Transverse colon (tissue), 4 donors: ENCODE data around the gene NHLRC4. TPM values are rescaled to one million over a fixed set of nuclear protein-coding genes. Genes with fewer than 3 reads are reported as not detected.

Experiments
- DNase-seq: peaks from one replicate; pipeline ENCODE4 v3.0.0-alpha.2; 2019
- H3K27ac ChIP-seq, 4 donors: fragments of 200-600 bp; sonication (generic); 2 replicates each; pipeline ENCODE4 v1.5.1; 2016 to 2018; ENCODE audit warnings: inconsistent platforms in 4 of 4
- H3K27me3 ChIP-seq: fragments of 200-600 bp; sonication (generic); 2 replicates; pipeline ENCODE4 v1.5.1; 2017; ENCODE audit warnings: inconsistent platforms
- H3K36me3 ChIP-seq, 4 donors: fragments of 200-600 bp; sonication (generic); 2 replicates each; pipeline ENCODE4 v1.5.1; 2017 to 2019; ENCODE audit warnings: inconsistent platforms in 4 of 4
- H3K4me1 ChIP-seq, 4 donors: fragments of 200-600 bp; sonication (generic); 2 replicates each; pipeline ENCODE4 v1.5.1; 2017 to 2020; ENCODE audit warnings: inconsistent platforms in 4 of 4
- H3K4me3 ChIP-seq, 4 donors: fragments of 200-600 bp; sonication (generic); 1 replicate in 1 of 4; 2 replicates in 3 of 4; pipeline versions ENCODE4 v1.5.1 to v1.6.1; 2017 to 2019; ENCODE audit warnings: inconsistent platforms in 4 of 4
- H3K9me3 ChIP-seq, 2 donors: fragments of 200-600 bp; sonication (generic); 2 replicates each; pipeline ENCODE4 v1.5.1; 2017 to 2019; ENCODE audit warnings: inconsistent platforms in 2 of 2
- EP300 ChIP-seq: sonication (generic); formaldehyde crosslinking; IDR thresholded peaks from one replicate; pipeline ENCODE4 v1.6.1; 2017; ENCODE audit warnings: antibody characterized with exemption, low read depth
- POLR2A ChIP-seq: fragments of 450-650 bp; IDR thresholded peaks from one replicate; pipeline ENCODE4 v1.6.1; 2016; ENCODE audit warnings: antibody characterized with exemption, mild to moderate bottlenecking, moderate library complexity
- POLR2AphosphoS5 ChIP-seq, 3 donors: sonication (generic); formaldehyde crosslinking; IDR thresholded peaks; one replicate each; pipeline ENCODE4 v1.6.1; 2016; ENCODE audit warnings: antibody characterized with exemption in 3 of 3
- WGBS, 2 donors: methylation state at CpG; one replicate each; pipeline ENCODE4 v1.1.5; 2018; ENCODE audit warnings: low coverage in 1 of 2; 5-methylcytosine and 5-hydroxymethylcytosine counted together
- in situ Hi-C, 4 donors: fragments of 200-750 bp; cut with MboI; loops; one replicate each; pipeline versions ENCODE4 v1.15.0 to v1.15.1; 2017; ENCODE audit warnings: low sequenced_read_pairs in 3 of 4, low pct_ligation_motif_present in 1 of 4, low pct_unique_long_range_greater_than_20kb in 1 of 4
- intact Hi-C: fragments of 100-400 bp; cut with DNase I; formaldehyde crosslinking; loops from one replicate; pipeline ENCODE4 v1.15.1; 2023; ENCODE audit warnings: low total_unique reads
- total RNA-seq, 4 donors: library from RNA; depleted of rRNA; stranded (reverse); fragments of >200 nt; gene quantifications; one replicate each; pipeline ENCODE4 v1.1.0, GENCODE V29; 2016
- TF ChIP-seq, protein P1 (sequence below), 5 experiments: fragments of 200-600 bp in 3 of 5; fragments of 450-650 bp in 2 of 5; sonication (generic) in 3 of 5; IDR thresholded peaks; 1 replicate in 2 of 5; 2 replicates in 3 of 5; pipeline ENCODE4 v1.5.1; 2016 to 2017; ENCODE audit warnings: antibody characterized with exemption in 5 of 5, inconsistent platforms in 3 of 5, mild to moderate bottlenecking in 2 of 5, moderate library complexity in 1 of 5

NHLRC4 gene
- total RNA-seq, 4 donors from 2014 or later: 0.55 to 0.75 (median 0.64) TPM; not detected in 1

DNA sequence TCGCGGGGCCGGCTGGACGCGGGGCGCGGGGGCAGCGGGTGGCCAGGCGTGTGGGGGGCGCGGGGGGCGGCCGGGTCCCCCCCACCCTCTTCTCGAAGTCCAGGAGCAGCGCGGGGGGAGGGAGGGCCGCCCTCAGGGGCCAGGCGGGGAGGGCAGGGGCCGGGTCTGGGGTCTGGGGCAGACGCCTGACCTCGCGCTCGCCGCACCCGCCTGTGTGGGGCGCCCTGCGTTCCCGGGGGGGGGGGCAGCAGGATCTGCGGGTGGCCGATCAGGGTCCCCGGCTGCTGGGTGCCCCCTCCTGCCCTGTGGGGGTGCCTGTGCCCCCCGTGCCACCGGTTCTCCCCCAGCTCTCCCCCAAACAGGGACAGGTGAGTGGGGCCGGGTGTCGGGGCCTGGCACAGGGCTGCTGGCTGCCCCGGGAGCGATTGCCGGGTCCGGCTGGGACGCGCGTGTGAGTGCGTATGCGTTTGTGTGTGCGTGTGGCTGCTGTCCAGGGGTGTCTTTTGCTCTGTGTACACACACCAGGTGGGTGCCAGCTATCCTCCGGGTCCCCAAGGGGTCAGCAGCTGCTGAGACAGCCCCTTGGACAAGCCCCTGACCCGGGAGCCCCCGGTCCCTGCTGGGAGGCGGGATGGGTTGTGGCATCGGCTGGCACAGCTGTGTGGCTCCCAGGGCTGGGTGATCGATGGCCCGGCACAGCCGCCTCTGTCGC is 5.9 kb upstream of the NHLRC4 start:
- Histone ChIP-seq H3K36me3 (no peaks in the 10 kb centered on the region), H3K4me3 (no peak overlapping the region), H3K27ac (no peak overlapping the region), H3K27me3 (peaks cover 92% of the 10 kb centered on the region), H3K9me3 (no peaks in the 10 kb centered on the region), H3K4me1 (peaks cover 4 to 13% (median 8%) of the 10 kb centered on the region in 4 donors)
- intact Hi-C loops (no loop called here), in situ Hi-C loops (no loop called here)
- 24% methylated on average over 25 of the region's 54 CpGs; no CpG with 5 or more reads in 1 of the 2 donors for WGBS, 2 donors
- DNase-seq: no peak
- TF ChIP-seq EP300: no peak
- TF ChIP-seq POLR2AphosphoS5 (IDR thresholded peaks at IDR 0.05): no peak
- TF ChIP-seq POLR2A: no peak
- TF ChIP-seq, protein P1, sequence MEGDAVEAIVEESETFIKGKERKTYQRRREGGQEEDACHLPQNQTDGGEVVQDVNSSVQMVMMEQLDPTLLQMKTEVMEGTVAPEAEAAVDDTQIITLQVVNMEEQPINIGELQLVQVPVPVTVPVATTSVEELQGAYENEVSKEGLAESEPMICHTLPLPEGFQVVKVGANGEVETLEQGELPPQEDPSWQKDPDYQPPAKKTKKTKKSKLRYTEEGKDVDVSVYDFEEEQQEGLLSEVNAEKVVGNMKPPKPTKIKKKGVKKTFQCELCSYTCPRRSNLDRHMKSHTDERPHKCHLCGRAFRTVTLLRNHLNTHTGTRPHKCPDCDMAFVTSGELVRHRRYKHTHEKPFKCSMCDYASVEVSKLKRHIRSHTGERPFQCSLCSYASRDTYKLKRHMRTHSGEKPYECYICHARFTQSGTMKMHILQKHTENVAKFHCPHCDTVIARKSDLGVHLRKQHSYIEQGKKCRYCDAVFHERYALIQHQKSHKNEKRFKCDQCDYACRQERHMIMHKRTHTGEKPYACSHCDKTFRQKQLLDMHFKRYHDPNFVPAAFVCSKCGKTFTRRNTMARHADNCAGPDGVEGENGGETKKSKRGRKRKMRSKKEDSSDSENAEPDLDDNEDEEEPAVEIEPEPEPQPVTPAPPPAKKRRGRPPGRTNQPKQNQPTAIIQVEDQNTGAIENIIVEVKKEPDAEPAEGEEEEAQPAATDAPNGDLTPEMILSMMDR (IDR thresholded peaks at IDR 0.05): no peak

DNA sequence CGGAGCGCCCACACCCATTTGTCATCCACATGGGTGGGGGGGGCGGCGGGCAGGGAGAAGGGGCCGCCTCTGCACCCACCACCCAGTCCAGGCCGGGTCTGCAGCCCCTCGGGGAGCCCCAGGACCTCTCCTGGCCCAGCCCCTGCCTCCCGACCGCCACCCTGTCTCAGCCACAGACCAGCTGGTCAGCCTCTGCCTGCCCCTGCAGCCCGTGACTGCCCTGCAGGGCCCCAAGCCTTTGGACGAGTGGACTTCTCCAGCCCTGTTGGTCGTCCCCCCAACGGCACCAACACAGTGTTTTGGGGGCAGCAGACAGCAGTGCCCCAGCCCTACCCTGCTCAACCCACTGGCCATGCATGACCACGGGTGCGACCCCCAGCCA is 5.4 kb upstream of the NHLRC4 start:
- in situ Hi-C loops: no loop called here
- Histone ChIP-seq H3K9me3 (no peaks in the 10 kb centered on the region), H3K36me3 (no peaks in the 10 kb centered on the region), H3K27me3 (peaks cover 88% of the 10 kb centered on the region), H3K4me3 (no peak overlapping the region), H3K4me1 (peaks cover 9 to 18% (median 11%) of the 10 kb centered on the region in 4 donors), H3K27ac (no peak overlapping the region)
- 51% methylated on average over 14 of the region's 15 CpGs; no CpG with 5 or more reads in 1 of the 2 donors for WGBS, 2 donors
- intact Hi-C loops: no loop called here
- TF ChIP-seq POLR2A (no peak), POLR2AphosphoS5 (IDR thresholded peaks at IDR 0.05) (no peak), EP300 (no peak)
- TF ChIP-seq, protein P1 (IDR thresholded peaks at IDR 0.05): no peak
- DNase-seq: no peak

DNA sequence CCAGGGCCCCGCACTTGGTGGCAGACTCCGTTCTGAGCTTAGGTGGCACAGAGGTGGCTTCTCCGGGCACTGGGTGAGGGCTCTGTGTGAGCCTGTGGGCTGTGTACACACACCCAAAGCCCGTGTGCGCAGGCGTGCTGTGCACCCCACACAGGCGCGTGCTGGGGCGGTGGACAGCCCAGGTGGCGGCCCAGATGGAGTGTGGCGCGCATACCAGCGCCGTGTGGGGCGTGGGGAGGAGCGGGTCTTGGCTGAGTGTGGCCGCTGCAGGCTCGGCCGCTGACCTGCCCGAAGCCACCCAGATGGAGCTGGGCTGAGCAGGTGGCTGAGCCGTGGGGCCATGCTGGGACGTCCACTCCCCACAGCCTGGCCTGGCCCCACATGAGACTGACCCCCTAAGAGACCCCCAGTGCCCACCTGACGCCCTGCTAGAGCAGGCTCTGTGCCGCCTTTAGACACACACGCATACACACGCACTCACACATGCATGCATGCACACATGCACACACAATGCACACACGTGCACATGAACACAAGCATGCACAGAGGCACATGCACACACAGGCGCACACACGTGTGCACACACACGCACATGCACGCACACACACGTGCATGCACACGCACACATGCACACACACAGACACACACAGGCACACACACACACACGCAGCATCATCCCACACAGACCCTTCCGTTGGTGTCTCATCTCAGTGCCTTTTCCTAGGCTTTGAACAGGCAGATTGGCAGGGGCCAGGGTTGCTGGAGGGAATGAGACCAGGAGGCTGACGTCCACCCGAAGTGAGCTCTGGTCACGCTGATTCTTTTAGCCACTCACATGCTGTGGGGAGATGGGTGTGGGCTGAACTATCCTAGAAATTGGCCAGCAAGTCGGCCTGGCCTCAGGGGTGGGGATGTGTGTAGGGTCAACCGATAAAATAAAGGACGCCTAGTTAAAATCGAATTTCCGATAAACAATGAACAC is 4.6 kb upstream of the NHLRC4 start:
- Histone ChIP-seq H3K4me3 (no peak overlapping the region), H3K4me1 (peaks cover 16 to 27% (median 19%) of the 10 kb centered on the region in 4 donors), H3K36me3 (no peaks in the 10 kb centered on the region), H3K27me3 (peaks cover 80% of the 10 kb centered on the region), H3K27ac (no peak overlapping the region), H3K9me3 (no peaks in the 10 kb centered on the region)
- WGBS, 2 donors: 72 to 78% methylated on average over 5 to 28 of the region's 43 CpGs
- DNase-seq: no peak
- in situ Hi-C loops: no loop called here
- intact Hi-C loops: no loop called here
- TF ChIP-seq, protein P1 (IDR thresholded peaks at IDR 0.05): no peak
- TF ChIP-seq EP300: no peak
- TF ChIP-seq POLR2AphosphoS5 (IDR thresholded peaks at IDR 0.05): no peak
- TF ChIP-seq POLR2A: no peak

DNA sequence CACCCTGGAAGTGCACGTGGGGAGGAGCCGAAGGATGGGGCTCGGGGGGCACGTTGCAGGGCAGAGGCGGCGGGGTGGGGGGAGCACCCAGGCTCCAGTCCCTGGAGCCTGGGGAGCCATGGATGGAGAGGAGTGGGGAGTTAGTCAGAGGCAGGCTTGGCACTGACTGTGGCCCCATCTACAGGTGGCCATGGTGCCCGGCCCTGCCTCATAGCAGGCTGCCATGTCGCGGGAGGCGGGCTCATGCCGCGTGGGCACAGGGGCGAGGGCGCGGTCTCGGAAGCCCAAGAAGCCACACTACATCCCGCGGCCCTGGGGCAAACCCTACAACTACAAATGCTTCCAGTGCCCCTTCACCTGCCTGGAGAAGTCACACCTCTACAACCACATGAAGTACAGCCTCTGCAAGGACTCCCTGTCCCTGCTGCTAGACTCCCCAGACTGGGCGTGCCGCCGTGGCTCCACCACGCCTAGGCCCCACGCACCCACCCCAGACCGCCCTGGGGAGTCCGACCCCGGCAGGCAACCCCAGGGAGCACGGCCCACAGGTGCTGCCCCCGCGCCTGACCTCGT is 3.6 kb upstream of the NHLRC4 start:
- Histone ChIP-seq H3K27me3 (peaks cover 71% of the 10 kb centered on the region), H3K4me1 (peaks cover 16 to 33% (median 23%) of the 10 kb centered on the region in 4 donors), H3K27ac (no peak overlapping the region), H3K9me3 (no peaks in the 10 kb centered on the region), H3K36me3 (no peaks in the 10 kb centered on the region), H3K4me3 (no peak overlapping the region)
- no peak for DNase-seq
- 60% methylated on average over 28 of the region's 30 CpGs; no CpG with 5 or more reads in 1 of the 2 donors for WGBS, 2 donors
- in situ Hi-C loops: no loop called here
- intact Hi-C loops: no loop called here
- no peak for TF ChIP-seq POLR2AphosphoS5 (IDR thresholded peaks at IDR 0.05)
- TF ChIP-seq, protein P1 (IDR thresholded peaks at IDR 0.05): no peak
- no peak for TF ChIP-seq POLR2A
- TF ChIP-seq EP300: no peak
